Mucosa of descending colon (tissue), 3 donors: ENCODE measurements around the gene CTSE. TPM values are rescaled to one million over a fixed set of nuclear protein-coding genes. Genes with fewer than 3 reads are reported as not detected.

ENCODE experiments used
- ATAC-seq: fragments of 200-7000 bp; cut with Tn5 transposase; one replicate; pipeline ENCODE4 v1.9.1; 2020; ENCODE audit warnings: mild to moderate bottlenecking, moderate library complexity
- DNase-seq, 3 donors: peaks; one replicate each; pipeline ENCODE4 v3.0.0-alpha.2; 2020
- H3K36me3 ChIP-seq: fragments of 200-600 bp; one replicate; pipeline ENCODE4 v1.8.0; 2021; ENCODE audit warnings: low read depth, mild to moderate bottlenecking
- H3K4me1 ChIP-seq: fragments of 200-600 bp; one replicate; pipeline ENCODE4 v1.8.0; 2021; ENCODE audit warnings: low read depth, mild to moderate bottlenecking
- H3K4me3 ChIP-seq: fragments of 200-600 bp; one replicate; pipeline ENCODE4 v1.8.0; 2021; ENCODE audit warnings: mild to moderate bottlenecking
- H3K9me3 ChIP-seq: fragments of 200-600 bp; one replicate; pipeline ENCODE4 v1.8.0; 2021; ENCODE audit warnings: mild to moderate bottlenecking
- CTCF ChIP-seq: fragments of 200-600 bp; IDR thresholded peaks from one replicate; pipeline ENCODE4 v1.8.0; 2022; ENCODE audit warnings: antibody characterized with exemption, mild to moderate bottlenecking
- intact Hi-C, 2 donors: fragments of 100-400 bp; cut with DNase I in 1 of 2; cut with micrococcal nuclease in 1 of 2; formaldehyde crosslinking; loops; one replicate each; pipeline versions ENCODE4 v1.11.0 to v1.11.1; 2022; cut with DNase I, micrococcal nuclease
- total RNA-seq, 3 donors: library from RNA; stranded (reverse); fragmentation: NEBNext Ultra II Directional in 2 of 3; extraction: Animal tissue kit (Norgen Biotek cat#: 25700) in 2 of 3; gene quantifications; one replicate each; pipeline versions ENCODE4 v1.2.1 to v1.2.4, GENCODE V29; 2021 to 2023
- donor health status: DM: no; HTN: no; CAD: no; lungs with moderate emphysema.
- donor health status: DM: no; HTN: no; CAD: no.
- donor health status: DM: no; HTN: yes; CAD: no.

Gene CTSE
- total RNA-seq, 3 donors from 2014 or later: 6.5 to 26.1 (median 17.7) TPM

GRCh38 chr1:206013026-206013795 is 10.5 kb downstream of the CTSE start:
- DNase-seq (no peak), ATAC-seq (no peak)
- H3K4me1 ChIP-seq: peaks cover 3% of the 10 kb centered on the region
- TF ChIP-seq CTCF: no peak
- intact Hi-C loops: no loop called here
- no peak overlapping the region for H3K4me3 ChIP-seq
- H3K36me3 ChIP-seq: no peaks in the 10 kb centered on the region
- no peaks in the 10 kb centered on the region for H3K9me3 ChIP-seq

- H3K36me3 ChIP-seq: no peaks in the 10 kb centered on the region
- DNase-seq: peak; percentile 90 to 91 (median 91)
- no peaks in the 10 kb centered on the region for H3K9me3 ChIP-seq
- TF ChIP-seq CTCF: no peak
- no peak overlapping the region for H3K4me3 ChIP-seq
- ATAC-seq: peak; percentile 99
- intact Hi-C loops: no loop called here
- H3K4me1 ChIP-seq: peaks cover 3% of the 10 kb centered on the region
Observed at GRCh38 chr1:206012086-206012859, 11.4 kb downstream of the CTSE start.

- ATAC-seq (no peak), DNase-seq (no peak)
- Histone ChIP-seq H3K4me1 (peaks cover 3% of the 10 kb centered on the region), H3K9me3 (no peaks in the 10 kb centered on the region), H3K4me3 (no peak overlapping the region), H3K36me3 (no peaks in the 10 kb centered on the region)
- TF ChIP-seq CTCF: no peak
- intact Hi-C loops: no loop called here
Observed at GRCh38 chr1:206011057-206011456, 12.6 kb downstream of the CTSE start.

GRCh38 chr1:206010060-206010459 is 13.6 kb downstream of the CTSE start:
- Histone ChIP-seq H3K4me1 (peaks cover 3% of the 10 kb centered on the region), H3K9me3 (no peaks in the 10 kb centered on the region), H3K4me3 (no peak overlapping the region), H3K36me3 (no peaks in the 10 kb centered on the region)
- TF ChIP-seq CTCF: no peak
- ATAC-seq (no peak), DNase-seq (no peak)
- intact Hi-C loops: no loop called here

- no peak for TF ChIP-seq CTCF
- H3K4me3 ChIP-seq: no peak overlapping the region
- ATAC-seq (no peak), DNase-seq (no peak)
- no peaks in the 10 kb centered on the region for H3K9me3 ChIP-seq
- intact Hi-C loops: no loop called here
- no peaks in the 10 kb centered on the region for H3K36me3 ChIP-seq
- no peaks in the 10 kb centered on the region for H3K4me1 ChIP-seq
Observed at GRCh38 chr1:206006946-206007345, 16.7 kb downstream of the CTSE start.
